ENCODE measurements around the gene IMP3. TPM values are rescaled to one million over a fixed set of nuclear protein-coding genes. Genes with fewer than 3 reads are reported as not detected.

IMP3 gene
- total and polyA plus RNA-seq, 9 of the 15 experiments (the other 6 are each of a cell fraction or from before 2014, with no cell fraction given), result 14.5 to 160 (median 74.4) TPM

- intact Hi-C loops (cut with micrococcal nuclease), result loop anchor here (10.0 kb wide), 1 partner anchor 237 kb away; no protein-coding TSS in a partner anchor
- Histone ChIP-seq H3K9me3 (replicated peaks; ENCODE audit: control insufficient read depth, insufficient read depth, low read depth, low read length) (no peaks in the 10 kb centered on the region), H3K9me1 (ENCODE audit: control insufficient read depth, insufficient read depth, low read length) (no peaks in the 10 kb centered on the region), H3K79me2 (ENCODE audit: control insufficient read depth, insufficient read depth, low read length) (no peaks in the 10 kb centered on the region), H3K27me3 (ENCODE audit: control insufficient read depth in 2 of 2, insufficient read depth in 2 of 2, low read length in 2 of 2) (peaks cover 0 to 5% of the 10 kb centered on the region in 2 experiments; a peak in 1 of 5 replicates), H3K4me1 (replicated peaks in 1 of 2; ENCODE audit: control insufficient read depth in 2 of 2, insufficient read depth in 2 of 2, low read length in 2 of 2) (peaks cover 0 to 31% of the 10 kb centered on the region in 2 experiments; a peak in 2 of 5 replicates), H4K20me1 (replicated peaks; ENCODE audit: control insufficient read depth, insufficient read depth, low read length) (peaks cover 3% of the 10 kb centered on the region; the same call in 1 of the 2 replicates), H3K4me3 (no peak overlapping the region), H3K4me2 (ENCODE audit: insufficient read depth, low read length) (no peak overlapping the region), H3K36me3 (ENCODE audit: control insufficient read depth, insufficient read depth, low read length) (no peaks in the 10 kb centered on the region), H2AFZ (ENCODE audit: low read depth, low read length) (no peak overlapping the region), H3K9ac (ENCODE audit: insufficient read depth in 1 of 2, low read depth in 2 of 2, low read length in 2 of 2) (no peak overlapping the region), H3K27ac (ENCODE audit: extremely low read depth, low read depth, low read length) (no peak overlapping the region)
- CTCF ChIA-PET (ENCODE audit: low intra/inter-chr PET ratio), result no interaction called here
- peak; percentile 34; the same call in 1 of the 2 replicates for TF ChIP-seq TFAP4 (CRISPR knock-in tag; IDR thresholded peaks at IDR 0.05; ENCODE audit: borderline replicate concordance)
- TF ChIP-seq ZNF431 (CRISPR knock-in tag; IDR thresholded peaks at IDR 0.05), result no peak
- POLR2A ChIA-PET, result interaction anchor here (0.6 kb wide), 1 partner anchor 789 kb away, joined by 4 read pairs; no protein-coding TSS in a partner anchor
- in situ Hi-C loops (cut with MboI), result loop anchor here (5.0 kb wide), 3 partner anchors 45 to 240 kb away; no protein-coding TSS in a partner anchor
- no TSS peak for BruUV-seq (replicated peaks)
- WGBS (ENCODE audit: insufficient coverage, low coverage, missing lambda C conversion rate), result 50% methylated on average over 35 of the region's 44 CpGs
- ATAC-seq, result no peak
- no peak for FAIRE-seq
- DNase-seq (ENCODE audit: extremely low read depth in 1 of 4, low spot score in 3 of 4), result no peak
Observed at GRCh38 chr15:75687486-75688277, 47.7 kb upstream of the IMP3 start.
